Activated CD4-positive, alpha-beta T cell treated with anti-CD3 and anti-CD28 coated beads, Interleukin-2, amount 10 ng/mL, durations not matched to agents 24 days and 14 days (primary cell): ENCODE data around the gene DGKQ. TPM values are rescaled to one million over a fixed set of nuclear protein-coding genes. Genes with fewer than 3 reads are reported as not detected.
A peak's percentile ranks its signal among the peaks of the same experiment; 100 is the strongest.

ENCODE experiments used
- DNase-seq: peaks from one replicate; pipeline ENCODE4 v3.0.0; 2022
- H3K27ac Mint-ChIP-seq: one replicate; pipeline ENCODE4 v1.8.0; 2022; ENCODE audit warnings: mild to moderate bottlenecking, mixed read lengths
- H3K27me3 Mint-ChIP-seq: one replicate; pipeline ENCODE4 v1.8.0; 2022; ENCODE audit warnings: mixed read lengths
- H3K36me3 Mint-ChIP-seq: one replicate; pipeline ENCODE4 v1.8.0; 2022; ENCODE audit warnings: low read depth, mild to moderate bottlenecking, mixed read lengths
- H3K4me1 Mint-ChIP-seq: one replicate; pipeline ENCODE4 v1.8.0; 2021; ENCODE audit warnings: mixed read lengths
- H3K4me3 Mint-ChIP-seq: one replicate; pipeline ENCODE4 v1.8.0; 2022; ENCODE audit warnings: mild to moderate bottlenecking, moderate library complexity, mixed read lengths
- H3K9me3 Mint-ChIP-seq: one replicate; pipeline ENCODE4 v1.8.0; 2021; ENCODE audit warnings: mixed read lengths
- intact Hi-C: fragments of 100-400 bp; cut with micrococcal nuclease; formaldehyde crosslinking; loops from one replicate; pipeline ENCODE4 v1.15.1; 2023
- total RNA-seq: library from RNA; stranded (reverse); gene quantifications from 2 replicates; pipeline ENCODE4 v1.2.3, GENCODE V29; 2022

The DGKQ gene
- total RNA-seq, 1 donor from 2014 or later: 15.2 TPM

- no peaks in the 10 kb centered on the region for H3K9me3 Mint-ChIP-seq
- DNase-seq: no peak
- H3K27me3 Mint-ChIP-seq: no peaks in the 10 kb centered on the region
- peaks cover 7% of the 10 kb centered on the region for H3K36me3 Mint-ChIP-seq
- H3K4me1 Mint-ChIP-seq: no peaks in the 10 kb centered on the region
- no peak overlapping the region for H3K27ac Mint-ChIP-seq
- intact Hi-C loops: no loop called here
- no peak overlapping the region for H3K4me3 Mint-ChIP-seq
Measured at GRCh38 chr4:960636-961350, 12.6 kb downstream of the DGKQ start.

- no peak for DNase-seq
- Mint-ChIP-seq H3K4me1 (no peaks in the 10 kb centered on the region), H3K36me3 (peaks cover 7% of the 10 kb centered on the region), H3K27me3 (no peaks in the 10 kb centered on the region), H3K27ac (no peak overlapping the region), H3K9me3 (no peaks in the 10 kb centered on the region), H3K4me3 (no peak overlapping the region)
- intact Hi-C loops: no loop called here
Measured at GRCh38 chr4:960140-960635, 13.2 kb downstream of the DGKQ start.

DNA sequence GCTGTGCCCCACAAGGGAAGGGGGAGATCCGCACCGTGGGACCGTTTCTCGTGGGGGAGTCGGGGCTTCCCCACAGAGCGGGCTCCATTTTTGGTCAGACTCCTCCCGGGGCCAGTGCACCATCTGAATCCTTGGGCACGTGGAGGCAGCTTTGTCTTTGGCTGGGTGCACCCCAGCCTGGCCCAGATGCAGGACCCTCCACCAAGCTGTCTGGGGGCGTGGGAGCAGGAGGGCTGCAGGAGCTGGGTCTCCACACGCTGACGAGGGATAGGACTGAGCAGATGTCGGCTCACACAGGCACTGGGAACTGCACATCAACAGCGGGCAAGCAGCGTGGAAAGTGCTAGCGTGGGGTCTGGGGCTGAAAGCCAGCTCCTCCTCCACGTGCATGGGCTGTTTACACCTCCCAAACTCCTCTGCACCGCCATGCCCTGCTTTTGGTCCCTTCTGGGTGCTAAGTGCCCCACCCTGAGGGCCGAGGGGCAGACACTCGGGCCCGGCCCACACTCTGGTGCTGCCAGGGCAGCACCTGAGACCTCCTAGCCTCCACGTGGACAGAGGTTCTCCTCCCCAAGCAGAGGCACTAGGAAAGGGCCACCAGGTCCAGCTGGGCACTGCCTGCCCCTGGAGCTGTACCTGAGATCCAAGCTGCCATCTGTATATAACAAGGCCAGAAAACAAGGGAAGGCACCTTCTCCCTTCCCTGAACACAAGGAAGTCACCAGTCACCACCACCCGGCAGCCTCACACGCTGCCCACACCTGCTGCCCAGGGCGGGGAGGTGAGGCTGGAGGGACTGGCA is 13.8 kb downstream of the DGKQ start:
- H3K9me3 Mint-ChIP-seq: no peaks in the 10 kb centered on the region
- H3K27ac Mint-ChIP-seq: no peak overlapping the region
- no peaks in the 10 kb centered on the region for H3K4me1 Mint-ChIP-seq
- intact Hi-C loops: no loop called here
- no peak for DNase-seq
- H3K4me3 Mint-ChIP-seq: no peak overlapping the region
- no peaks in the 10 kb centered on the region for H3K27me3 Mint-ChIP-seq
- peaks cover 7% of the 10 kb centered on the region for H3K36me3 Mint-ChIP-seq

- H3K36me3 Mint-ChIP-seq: peaks cover 7% of the 10 kb centered on the region
- no peak for DNase-seq
- H3K4me3 Mint-ChIP-seq: no peak overlapping the region
- H3K4me1 Mint-ChIP-seq: no peaks in the 10 kb centered on the region
- no peak overlapping the region for H3K27ac Mint-ChIP-seq
- intact Hi-C loops: no loop called here
- no peaks in the 10 kb centered on the region for H3K9me3 Mint-ChIP-seq
- H3K27me3 Mint-ChIP-seq: no peaks in the 10 kb centered on the region
Measured at GRCh38 chr4:958696-959337, 14.6 kb downstream of the DGKQ start.

DNA sequence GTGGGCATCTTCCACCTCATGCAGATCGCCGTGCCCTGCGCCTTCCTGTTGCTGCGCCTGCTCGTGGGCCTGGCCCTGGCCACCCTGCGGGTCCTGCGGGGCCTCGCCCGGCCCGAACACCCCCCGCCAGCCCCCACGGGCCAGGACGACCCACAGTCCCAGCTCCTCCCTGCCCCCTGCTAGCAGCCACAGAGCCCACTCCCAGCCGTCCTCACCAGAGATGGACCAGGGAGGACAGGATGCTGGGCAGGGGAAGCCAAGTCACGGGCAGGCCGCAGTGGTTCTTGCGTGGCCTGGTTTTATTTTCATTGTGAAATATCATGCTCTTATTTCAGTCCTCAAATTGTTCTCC is 15.1 kb downstream of the DGKQ start:
- no peaks in the 10 kb centered on the region for H3K9me3 Mint-ChIP-seq
- intact Hi-C loops: no loop called here
- H3K27me3 Mint-ChIP-seq: no peaks in the 10 kb centered on the region
- H3K4me1 Mint-ChIP-seq: no peaks in the 10 kb centered on the region
- no peak overlapping the region for H3K27ac Mint-ChIP-seq
- DNase-seq: no peak
- peaks cover 7% of the 10 kb centered on the region for H3K36me3 Mint-ChIP-seq
- H3K4me3 Mint-ChIP-seq: no peak overlapping the region

DNA sequence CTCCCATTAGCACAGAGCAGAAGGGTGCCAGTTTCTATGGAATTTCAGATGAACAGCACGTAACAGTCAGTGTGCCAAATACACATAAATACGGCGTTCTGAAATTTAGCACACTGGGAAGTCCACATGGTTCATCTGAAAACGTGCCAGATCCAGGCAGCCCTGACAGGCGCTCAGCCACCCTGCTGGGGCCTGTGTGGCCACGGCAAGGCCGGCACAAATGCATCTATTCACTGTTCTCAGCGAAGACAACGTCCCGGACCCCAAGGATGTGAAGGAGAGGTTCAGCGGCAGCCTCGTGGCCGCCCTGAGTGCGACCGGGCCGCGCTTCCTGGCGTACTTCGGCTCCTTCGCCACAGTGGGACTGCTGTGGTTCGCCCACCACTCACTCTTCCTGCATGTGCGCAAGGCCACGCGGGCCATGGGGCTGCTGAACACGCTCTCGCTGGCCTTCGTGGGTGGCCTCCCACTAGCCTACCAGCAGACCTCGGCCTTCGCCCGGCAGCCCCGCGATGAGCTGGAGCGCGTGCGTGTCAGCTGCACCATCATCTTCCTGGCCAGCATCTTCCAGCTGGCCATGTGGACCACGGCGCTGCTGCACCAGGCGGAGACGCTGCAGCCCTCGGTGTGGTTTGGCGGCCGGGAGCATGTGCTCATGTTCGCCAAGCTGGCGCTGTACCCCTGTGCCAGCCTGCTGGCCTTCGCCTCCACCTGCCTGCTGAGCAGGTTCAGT is 15.6 kb downstream of the DGKQ start:
- H3K27ac Mint-ChIP-seq: no peak overlapping the region
- no peaks in the 10 kb centered on the region for H3K27me3 Mint-ChIP-seq
- peaks cover 7% of the 10 kb centered on the region for H3K36me3 Mint-ChIP-seq
- no peak overlapping the region for H3K4me3 Mint-ChIP-seq
- intact Hi-C loops: no loop called here
- H3K9me3 Mint-ChIP-seq: no peaks in the 10 kb centered on the region
- DNase-seq: no peak
- no peaks in the 10 kb centered on the region for H3K4me1 Mint-ChIP-seq

DNA sequence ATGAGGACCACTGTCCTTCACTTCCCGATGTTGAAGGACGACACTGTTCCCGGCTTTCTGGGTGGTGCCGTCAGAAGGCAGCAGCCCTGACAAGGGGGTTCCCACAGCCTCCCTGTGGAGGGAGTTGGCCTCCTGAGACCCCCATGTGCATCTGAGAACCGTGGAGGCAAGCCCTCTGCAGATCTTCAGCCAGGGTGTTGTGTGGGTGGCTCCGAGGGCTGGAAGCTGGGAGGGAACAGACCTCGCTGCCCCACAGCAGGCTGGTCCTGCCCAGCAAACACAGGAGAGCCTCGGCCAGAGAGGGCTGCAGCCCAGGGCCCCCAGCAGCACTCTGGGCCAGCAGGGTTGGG is 16.2 kb downstream of the DGKQ start:
- no peak for DNase-seq
- Mint-ChIP-seq H3K9me3 (no peaks in the 10 kb centered on the region), H3K4me1 (no peaks in the 10 kb centered on the region), H3K27me3 (no peaks in the 10 kb centered on the region), H3K4me3 (no peak overlapping the region), H3K27ac (no peak overlapping the region), H3K36me3 (peaks cover 7% of the 10 kb centered on the region)
- intact Hi-C loops: no loop called here

DNA sequence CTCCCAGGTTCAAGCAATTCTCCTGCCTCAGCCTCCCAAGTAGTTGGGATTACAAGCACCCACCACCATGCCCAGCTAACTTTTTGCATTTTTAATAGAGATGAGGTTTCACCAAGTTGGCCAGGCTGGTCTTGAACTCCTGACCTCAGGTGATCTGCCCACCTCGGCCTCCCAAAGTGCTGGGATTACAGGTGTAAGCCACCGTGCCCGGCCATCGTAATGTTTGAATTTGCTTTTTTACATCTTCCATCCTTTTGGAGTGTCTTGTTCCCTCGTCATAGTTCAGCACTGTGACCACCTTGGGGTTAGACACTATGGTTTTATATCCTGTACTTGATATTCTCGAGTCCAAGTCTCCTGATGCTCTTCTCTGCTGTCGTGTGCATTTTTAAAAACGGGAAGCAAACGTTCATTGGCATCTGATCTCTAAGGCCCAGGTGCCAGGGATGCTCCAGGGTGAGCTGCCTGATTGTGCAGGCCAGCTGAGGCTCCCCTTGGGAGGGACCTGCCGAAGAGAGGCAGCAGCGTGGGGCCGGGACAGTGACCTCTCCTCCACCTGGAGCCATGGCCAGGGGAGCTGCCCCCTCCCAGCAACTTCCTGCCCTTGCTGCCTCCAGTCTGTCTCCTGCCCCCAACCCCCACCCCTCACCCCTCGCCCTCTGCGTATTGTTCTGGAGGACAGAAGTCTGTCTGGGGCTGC is 16.7 kb downstream of the DGKQ start:
- H3K27ac Mint-ChIP-seq: peak overlapping the region; percentile 20
- intact Hi-C loops: no loop called here
- H3K4me1 Mint-ChIP-seq: no peaks in the 10 kb centered on the region
- no peak overlapping the region for H3K4me3 Mint-ChIP-seq
- no peak for DNase-seq
- H3K27me3 Mint-ChIP-seq: no peaks in the 10 kb centered on the region
- H3K9me3 Mint-ChIP-seq: no peaks in the 10 kb centered on the region
- peaks cover 4% of the 10 kb centered on the region for H3K36me3 Mint-ChIP-seq

DNA sequence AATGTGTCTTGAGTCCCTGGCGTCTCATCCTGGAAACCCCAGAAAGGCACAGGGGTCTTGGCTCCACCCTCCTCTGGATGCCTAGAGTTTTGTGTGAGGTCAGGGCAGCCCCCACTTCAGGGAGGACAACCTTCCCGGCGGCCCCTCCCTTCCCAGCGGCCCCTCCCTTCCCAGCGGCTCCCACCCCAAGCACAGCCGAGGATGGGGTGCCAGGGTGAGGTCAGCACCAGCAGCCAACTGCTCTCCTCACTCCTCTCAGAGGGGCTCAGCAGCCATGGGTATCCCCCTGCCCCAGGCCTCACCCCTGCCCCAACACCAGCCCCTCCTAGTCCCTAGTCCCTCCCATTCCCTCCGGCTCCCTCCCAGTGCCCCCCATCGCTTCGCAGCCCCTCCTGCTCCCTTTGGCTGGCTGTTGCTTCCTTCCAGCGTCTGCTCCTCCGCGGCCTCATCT is 17.4 kb downstream of the DGKQ start:
- no peaks in the 10 kb centered on the region for H3K4me1 Mint-ChIP-seq
- peaks cover 4% of the 10 kb centered on the region for H3K36me3 Mint-ChIP-seq
- no peak overlapping the region for H3K27ac Mint-ChIP-seq
- intact Hi-C loops: no loop called here
- H3K4me3 Mint-ChIP-seq: no peak overlapping the region
- no peak for DNase-seq
- H3K27me3 Mint-ChIP-seq: no peaks in the 10 kb centered on the region
- no peaks in the 10 kb centered on the region for H3K9me3 Mint-ChIP-seq

- no peaks in the 10 kb centered on the region for H3K9me3 Mint-ChIP-seq
- H3K27ac Mint-ChIP-seq: no peak overlapping the region
- H3K27me3 Mint-ChIP-seq: no peaks in the 10 kb centered on the region
- intact Hi-C loops: no loop called here
- peaks cover 4% of the 10 kb centered on the region for H3K36me3 Mint-ChIP-seq
- no peak for DNase-seq
- H3K4me3 Mint-ChIP-seq: no peak overlapping the region
- no peaks in the 10 kb centered on the region for H3K4me1 Mint-ChIP-seq
Measured at GRCh38 chr4:955161-955921, 18.0 kb downstream of the DGKQ start.

DNA sequence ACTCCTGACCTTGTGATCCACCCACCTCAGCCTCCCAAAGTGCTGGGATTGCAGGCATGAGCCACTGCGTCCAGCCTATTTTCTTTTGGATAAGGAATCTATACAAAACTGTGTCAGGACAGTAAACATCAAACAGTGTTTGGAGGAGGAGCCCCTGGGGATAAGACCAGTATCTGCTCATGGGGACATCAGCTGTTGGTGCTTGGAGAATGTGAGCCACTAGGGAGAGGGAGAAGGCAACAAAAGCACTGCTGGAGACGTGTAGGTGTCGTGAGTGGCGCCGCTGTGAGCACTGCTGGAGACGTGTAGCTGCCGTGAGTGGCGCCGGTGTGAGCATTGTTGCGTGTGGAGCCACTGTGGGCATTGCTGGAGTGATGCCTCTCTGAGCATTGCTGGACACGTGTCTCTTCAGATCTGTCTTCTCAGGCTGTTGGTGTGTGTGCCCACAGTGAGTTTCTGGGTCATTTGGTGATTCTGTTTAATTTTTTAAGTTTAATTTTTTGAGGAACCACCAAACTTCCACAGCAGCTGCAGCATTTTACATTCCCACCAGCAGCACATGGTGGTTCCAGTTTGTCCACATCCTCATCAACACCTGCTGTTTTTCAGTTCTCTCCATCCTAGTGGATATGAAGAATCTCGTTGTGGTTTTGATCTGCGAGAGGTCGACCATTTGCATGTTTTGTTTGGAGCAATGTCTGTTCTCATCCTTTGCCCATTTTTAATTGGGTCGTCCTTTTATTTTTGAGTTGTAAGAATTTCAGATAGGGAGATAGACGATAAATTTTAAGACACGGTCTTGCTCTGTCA is 19.0 kb downstream of the DGKQ start:
- no peak for DNase-seq
- H3K4me1 Mint-ChIP-seq: no peaks in the 10 kb centered on the region
- H3K9me3 Mint-ChIP-seq: no peaks in the 10 kb centered on the region
- H3K36me3 Mint-ChIP-seq: peaks cover 2% of the 10 kb centered on the region
- H3K27me3 Mint-ChIP-seq: no peaks in the 10 kb centered on the region
- no peak overlapping the region for H3K27ac Mint-ChIP-seq
- intact Hi-C loops: no loop called here
- H3K4me3 Mint-ChIP-seq: no peak overlapping the region

DNA sequence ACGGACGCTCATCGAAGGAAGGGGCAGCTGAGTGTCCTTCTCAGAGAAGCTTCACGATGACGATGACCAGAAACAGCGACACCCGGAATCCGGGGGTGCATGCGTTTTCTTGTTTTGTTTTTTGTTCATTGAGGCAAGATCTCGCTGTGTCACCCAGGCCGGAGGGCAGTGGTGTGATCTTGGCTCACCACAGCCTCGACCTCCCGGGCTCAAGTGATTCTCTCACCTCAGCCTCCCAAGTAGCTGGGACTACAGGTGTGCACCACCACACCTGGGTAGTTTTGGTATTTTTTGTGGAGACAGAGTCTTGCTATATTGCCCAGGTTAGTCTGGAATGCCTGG is 19.8 kb downstream of the DGKQ start:
- DNase-seq: no peak
- Mint-ChIP-seq H3K27me3 (no peaks in the 10 kb centered on the region), H3K36me3 (peaks cover under 1% of the 10 kb centered on the region), H3K4me1 (no peaks in the 10 kb centered on the region), H3K4me3 (no peak overlapping the region), H3K9me3 (no peaks in the 10 kb centered on the region), H3K27ac (no peak overlapping the region)
- intact Hi-C loops: no loop called here
